Activated naive CD8-positive, alpha-beta T cell treated with anti-CD3 and anti-CD28 coated beads, Interleukin-2, amount 10 ng/mL, durations not matched to agents 7 days and 5 days (primary cell): ENCODE data around the gene UNC13D. TPM values are rescaled to one million over a fixed set of nuclear protein-coding genes. Genes with fewer than 3 reads are reported as not detected.
A peak's percentile ranks its signal among the peaks of the same experiment; 100 is the strongest.
"Not testable (repeated sequence)": the region's sequence is repeated elsewhere in the genome, so short reads cannot be mapped to it uniquely, and the experiment has no call there.

Experiments used
- ATAC-seq: fragments of 150-1000 bp; cut with Tn5 transposase; one replicate; pipeline ENCODE4 v1.10.0; 2021; ENCODE audit warnings: low read depth, moderate library complexity
- POLR2A ChIA-PET: fragments of 350-600 bp; sonication (Branson Sonifier 250); formaldehyde crosslinking; loops from one replicate; lab custom pipeline; 2021; ENCODE audit warnings: antibody characterized with exemption; lab: Charles Lee
- DNase-seq: peaks from one replicate; pipeline ENCODE4 v3.0.0; 2021
- H3K27ac Mint-ChIP-seq: one replicate; pipeline ENCODE4 v1.8.0; 2022; ENCODE audit warnings: mild to moderate bottlenecking, mixed read lengths
- H3K27me3 Mint-ChIP-seq: one replicate; pipeline ENCODE4 v1.8.0; 2022; ENCODE audit warnings: mild to moderate bottlenecking, moderate library complexity, mixed read lengths
- H3K36me3 Mint-ChIP-seq: one replicate; pipeline ENCODE4 v1.8.0; 2021; ENCODE audit warnings: mild to moderate bottlenecking, mixed read lengths
- H3K4me1 Mint-ChIP-seq: one replicate; pipeline ENCODE4 v1.8.0; 2021; ENCODE audit warnings: mixed read lengths
- H3K4me3 Mint-ChIP-seq: one replicate; pipeline ENCODE4 v1.8.0; 2022; ENCODE audit warnings: mild to moderate bottlenecking, moderate library complexity, mixed read lengths
- H3K9me3 Mint-ChIP-seq: one replicate; pipeline ENCODE4 v1.8.0; 2021; ENCODE audit warnings: mixed read lengths
- microRNA-seq: library from miRNA; unstranded; fragments of <30 nt; microRNA quantifications from one replicate; pipeline ENCODE4 v1.2.0, GENCODE V29; 2022
- total RNA-seq, 2 experiments: library from RNA; stranded (reverse); gene quantifications; one replicate each; pipeline ENCODE4 v1.2.3, GENCODE V29; 2021

UNC13D gene
- total RNA-seq, 2 experiments from 2014 or later: 221 to 222 TPM

GRCh38 chr17:75779987-75780889 is 64.0 kb downstream of the UNC13D start:
- H3K9me3 Mint-ChIP-seq: no peaks in the 10 kb centered on the region
- POLR2A ChIA-PET: interaction anchor here (0.6 to 7.8 kb wide), 44 partner anchors 9 to 635 kb away, joined by 3 to 129 read pairs (median 4); partner anchors contain the start of genes FBF1, GALK1, PRPSAP1 and TMEM94

GRCh38 chr17:75779250-75779986 is 64.8 kb downstream of the UNC13D start:
- peaks cover 35% of the 10 kb centered on the region for H3K36me3 Mint-ChIP-seq
- DNase-seq: peak; percentile 93
- peak overlapping the region; percentile 99 for H3K4me3 Mint-ChIP-seq
- H3K27ac Mint-ChIP-seq: peak overlapping the region; percentile 99
- peak; percentile 76 for ATAC-seq
- POLR2A ChIA-PET: interaction anchor here (0.6 to 7.8 kb wide), 48 partner anchors 9 to 634 kb away, joined by 3 to 129 read pairs (median 4); partner anchors contain the start of genes FBF1, GALK1, PRPSAP1 and TMEM94
- H3K9me3 Mint-ChIP-seq: no peaks in the 10 kb centered on the region
- no peaks in the 10 kb centered on the region for H3K27me3 Mint-ChIP-seq
- peaks cover 42% of the 10 kb centered on the region for H3K4me1 Mint-ChIP-seq

More at GRCh38 chr17:75779987-75780889, 64.0 kb downstream of the UNC13D start:
- Mint-ChIP-seq H3K27me3 (no peaks in the 10 kb centered on the region), H3K27ac (peak overlapping the region; percentile 99), H3K4me3 (peak overlapping the region; percentile 99), H3K36me3 (peaks cover 34% of the 10 kb centered on the region), H3K4me1 (peaks cover 44% of the 10 kb centered on the region)
- ATAC-seq (no peak), DNase-seq (no peak)

GRCh38 chr17:75778861-75779249 is 65.3 kb downstream of the UNC13D start:
- Mint-ChIP-seq H3K4me1 (peaks cover 41% of the 10 kb centered on the region), H3K36me3 (peaks cover 35% of the 10 kb centered on the region), H3K4me3 (peak overlapping the region; percentile 99), H3K27ac (peak overlapping the region; percentile 92), H3K9me3 (no peaks in the 10 kb centered on the region), H3K27me3 (no peaks in the 10 kb centered on the region)
- ATAC-seq: peak; percentile 4
- no peak for DNase-seq
- POLR2A ChIA-PET: interaction anchor here (0.6 to 7.8 kb wide), 15 partner anchors 9 to 493 kb away, joined by 3 to 129 read pairs (median 6); partner anchors contain the start of genes GALK1, TRIM47, TRIM65 and UNC13D

- H3K27me3 Mint-ChIP-seq, H3K9me3 Mint-ChIP-seq, DNase-seq: not testable (repeated sequence)
- ATAC-seq: peak; percentile 1
- H3K27ac Mint-ChIP-seq: peak overlapping the region; percentile 92
- H3K4me3 Mint-ChIP-seq: peak overlapping the region; percentile 99
- peaks cover 35% of the 10 kb centered on the region for H3K36me3 Mint-ChIP-seq
- H3K4me1 Mint-ChIP-seq: peaks cover 35% of the 10 kb centered on the region
- POLR2A ChIA-PET: interaction anchor here (0.5 to 7.8 kb wide), 17 partner anchors 7 to 493 kb away, joined by 3 to 129 read pairs (median 6); partner anchors contain the start of genes GALK1, TRIM47, TRIM65 and UNC13D
Observed at GRCh38 chr17:75778066-75778860, 65.9 kb downstream of the UNC13D start.

- no peak for DNase-seq
- H3K36me3 Mint-ChIP-seq: peaks cover 35% of the 10 kb centered on the region
Observed at GRCh38 chr17:75777296-75777922, 66.8 kb downstream of the UNC13D start.

More at GRCh38 chr17:75777296-75777922, 66.8 kb downstream of the UNC13D start:
- POLR2A ChIA-PET: interaction anchor here (0.5 to 7.8 kb wide), 15 partner anchors 8 to 194 kb away, joined by 3 to 129 read pairs (median 11); partner anchors contain the start of genes GALK1, RECQL5, SAP30BP and TRIM47
- Mint-ChIP-seq H3K4me3 (peak overlapping the region; percentile 99), H3K27ac (peak overlapping the region; percentile 65), H3K27me3 (no peaks in the 10 kb centered on the region), H3K4me1 (peaks cover 31% of the 10 kb centered on the region), H3K9me3 (no peaks in the 10 kb centered on the region)
- ATAC-seq: no peak

Small RNAs within 50 kb of the gene (microRNA-seq; reads per million reads assigned to microRNA genes)
- gene MIR4738: not detected

Other genes starting within 250 kb of the UNC13D start
- under 1 TPM; 0.26 to 0.42 TPM for gene SMIM5, start 211.0 kb downstream of the UNC13D start, total RNA-seq
- 10 to 100 TPM; 49.8 to 50.8 TPM for gene RECQL5, start 177.2 kb downstream of the UNC13D start, total RNA-seq
- gene SAP30BP, start 177.1 kb downstream of the UNC13D start, total RNA-seq: 100 to 1,000 TPM; 112 to 113 TPM
- 1 to 10 TPM; 1.0 to 1.4 TPM for gene ITGB4, start 122.9 kb downstream of the UNC13D start, total RNA-seq
- 10 to 100 TPM; 50.4 to 53.0 TPM for gene GALK1, start 79.2 kb downstream of the UNC13D start, total RNA-seq
- 10 to 100 TPM; 37.4 to 39.8 TPM for gene UNK, start 59.6 kb downstream of the UNC13D start, total RNA-seq
- 100 to 1,000 TPM; 107 TPM for gene WBP2, start 10.9 kb upstream of the UNC13D start, total RNA-seq
- gene TRIM47, start 34.2 kb upstream of the UNC13D start, total RNA-seq: 10 to 100 TPM; 23.2 to 27.9 TPM
- gene TRIM65, start 52.5 kb upstream of the UNC13D start, total RNA-seq: 10 to 100 TPM; 35.3 to 36.3 TPM
- 100 to 1,000 TPM; 111 to 119 TPM for gene MRPL38, start 60.5 kb upstream of the UNC13D start, total RNA-seq
- gene FBF1, start 96.6 kb upstream of the UNC13D start, total RNA-seq: 10 to 100 TPM; 28.5 to 36.0 TPM
- gene ACOX1, start 134.8 kb upstream of the UNC13D start, total RNA-seq: 10 to 100 TPM; 28.3 to 30.2 TPM
- 10 to 100 TPM; 15.9 to 17.1 TPM for gene TEN1, start 134.8 kb upstream of the UNC13D start, total RNA-seq
- 1 to 10 TPM; 7.5 to 8.2 TPM for gene CDK3, start 156.5 kb upstream of the UNC13D start, total RNA-seq
- under 1 TPM; 0.78 to 0.85 TPM for gene EVPL, start 182.9 kb upstream of the UNC13D start, total RNA-seq
- 10 to 100 TPM; 81.6 to 83.0 TPM for gene SRP68, start 228.1 kb upstream of the UNC13D start, total RNA-seq
- not detected for gene GALR2, start 230.4 kb upstream of the UNC13D start, total RNA-seq
- gene ZACN, start 234.8 kb upstream of the UNC13D start, total RNA-seq: not detected